8988T (cell line): ENCODE measurements around the gene IP6K3.

Source experiments
- DNase-seq: peaks from one replicate; pipeline ENCODE4 v3.0.0; 2011

The IP6K3 gene

DNA sequence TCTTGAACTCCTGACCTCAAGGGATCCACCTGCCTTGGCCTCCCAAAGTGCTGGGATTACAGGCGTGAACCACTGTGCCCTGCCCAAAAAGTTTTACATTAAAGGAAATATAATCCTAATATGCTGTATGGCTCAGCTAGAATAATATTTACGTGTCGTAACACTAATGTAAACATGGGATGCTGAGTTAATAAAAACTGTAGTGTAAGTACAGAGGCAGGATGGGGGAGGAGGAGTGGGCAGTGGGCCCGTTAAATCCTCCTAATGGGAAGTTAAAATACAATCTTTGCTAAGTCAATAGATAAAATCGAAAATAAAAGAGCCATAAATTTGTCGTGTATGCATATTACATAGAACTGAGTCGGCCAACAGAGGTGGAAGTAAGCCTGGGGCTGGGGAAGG is 12.1 kb upstream of the IP6K3 start:
- no peak for DNase-seq

DNA sequence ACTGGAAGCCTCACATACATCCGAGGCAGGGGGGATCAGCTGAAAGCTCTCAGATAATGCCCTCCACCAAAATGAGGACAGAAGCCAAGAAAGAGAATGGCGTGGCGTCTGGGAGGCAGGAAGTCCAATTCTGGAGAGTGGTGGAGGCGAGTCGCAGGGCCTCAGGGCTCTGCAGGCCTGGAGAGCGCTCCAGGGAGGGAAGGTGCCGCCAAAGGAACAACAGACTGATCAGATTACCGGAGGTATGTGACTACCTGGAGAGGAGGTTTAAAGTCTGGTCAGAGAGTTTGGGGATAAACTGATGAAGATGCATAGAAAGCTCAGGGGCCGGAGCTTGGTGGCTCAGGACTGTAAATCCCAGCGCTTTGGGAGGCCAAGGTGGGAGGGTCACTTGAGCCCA is 11.2 kb upstream of the IP6K3 start:
- DNase-seq: no peak

DNA sequence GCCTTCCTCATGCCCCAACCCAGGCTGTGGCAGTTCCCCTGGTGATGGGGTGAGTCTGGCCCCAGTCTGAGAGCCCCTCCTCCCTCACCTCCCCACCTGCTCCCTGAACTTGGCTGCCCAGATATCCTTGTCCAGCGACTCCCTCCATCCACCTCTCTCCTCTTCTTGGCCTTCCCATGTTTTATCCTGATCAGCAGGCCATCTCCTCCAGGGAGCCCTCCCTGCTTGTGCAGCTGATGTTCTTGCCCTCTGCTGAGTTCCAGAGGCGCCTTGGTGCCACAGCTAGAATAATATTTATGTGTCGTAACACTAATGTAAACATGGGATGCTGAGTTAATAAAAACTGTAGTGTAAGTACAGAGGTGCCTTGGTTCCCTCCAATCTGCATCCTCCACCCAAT is 10.4 kb upstream of the IP6K3 start:
- DNase-seq: no peak

DNA sequence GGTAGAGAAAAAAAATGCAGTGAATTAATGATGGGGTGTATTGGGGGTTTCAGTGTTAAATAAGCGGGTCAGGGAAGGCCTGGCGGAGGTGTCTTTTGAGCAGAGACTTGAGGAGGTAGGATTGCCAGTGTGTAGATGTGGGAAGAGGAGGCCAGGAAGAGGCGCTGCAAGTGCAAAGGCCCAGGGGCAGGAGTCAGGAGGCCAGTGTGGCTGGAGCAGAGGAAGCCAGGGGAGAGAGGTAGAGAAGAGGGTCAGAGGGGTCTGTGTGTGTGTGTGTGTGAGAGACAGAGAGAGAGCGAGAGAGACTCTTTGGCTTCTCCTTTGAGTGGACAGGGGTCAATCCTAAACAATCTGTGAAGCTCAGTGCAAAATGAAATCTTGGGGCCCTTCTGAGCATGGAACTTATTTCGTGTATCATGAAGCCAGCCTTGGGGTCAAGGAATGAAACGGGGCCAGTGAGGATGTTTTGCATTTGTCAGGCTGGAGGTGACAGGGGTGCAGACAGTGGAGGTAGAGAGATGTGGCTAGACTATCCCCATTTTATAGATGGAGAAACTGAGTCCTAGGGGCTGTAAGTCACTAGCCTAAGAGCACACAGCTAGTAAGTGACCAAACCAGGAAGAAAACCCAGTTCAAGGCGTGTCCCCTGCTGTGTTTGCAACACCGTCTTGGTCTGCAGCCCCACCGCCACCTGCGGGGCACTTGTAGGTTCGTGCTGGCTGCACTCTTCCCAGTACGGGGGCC is 9.7 kb upstream of the IP6K3 start:
- no peak for DNase-seq

DNA sequence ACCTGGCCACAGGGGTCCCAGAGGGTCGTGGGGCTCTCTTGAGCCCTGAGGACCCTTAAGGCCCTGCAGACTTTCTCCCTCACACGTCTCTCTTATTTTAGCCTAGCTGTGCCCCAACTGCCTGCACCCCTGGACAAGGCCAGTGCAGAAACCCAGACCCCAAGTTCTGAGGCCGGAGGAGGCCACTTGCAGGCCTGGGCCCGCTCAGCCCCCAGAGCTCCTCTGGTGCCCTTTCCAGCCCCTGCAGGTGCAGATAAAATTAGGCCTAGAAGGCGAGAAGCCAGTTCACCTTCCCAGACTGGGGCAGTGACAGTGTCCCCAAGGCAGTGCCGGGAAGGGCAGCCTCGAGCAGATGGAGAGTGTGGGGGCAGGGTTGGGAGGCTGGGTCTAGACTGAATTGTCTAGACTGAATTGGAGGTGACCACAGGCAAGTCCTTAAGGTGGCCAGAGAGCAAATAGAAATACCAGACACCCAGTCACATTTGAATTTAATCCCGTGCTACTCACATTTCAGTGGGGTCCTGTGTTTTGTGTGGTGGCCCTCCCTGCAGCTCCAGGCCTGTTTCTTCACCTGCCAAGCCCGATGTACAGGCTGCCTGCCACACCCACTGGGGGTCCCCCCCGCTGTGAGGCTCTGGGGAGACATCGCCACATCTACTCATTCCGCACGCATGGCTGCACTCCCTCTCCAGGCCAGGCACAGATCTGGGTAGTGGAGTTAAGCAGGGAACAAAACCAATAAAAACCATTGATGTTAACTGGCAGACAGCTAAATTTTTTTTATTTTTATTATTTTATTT is 8.6 kb upstream of the IP6K3 start:
- no peak for DNase-seq

DNA sequence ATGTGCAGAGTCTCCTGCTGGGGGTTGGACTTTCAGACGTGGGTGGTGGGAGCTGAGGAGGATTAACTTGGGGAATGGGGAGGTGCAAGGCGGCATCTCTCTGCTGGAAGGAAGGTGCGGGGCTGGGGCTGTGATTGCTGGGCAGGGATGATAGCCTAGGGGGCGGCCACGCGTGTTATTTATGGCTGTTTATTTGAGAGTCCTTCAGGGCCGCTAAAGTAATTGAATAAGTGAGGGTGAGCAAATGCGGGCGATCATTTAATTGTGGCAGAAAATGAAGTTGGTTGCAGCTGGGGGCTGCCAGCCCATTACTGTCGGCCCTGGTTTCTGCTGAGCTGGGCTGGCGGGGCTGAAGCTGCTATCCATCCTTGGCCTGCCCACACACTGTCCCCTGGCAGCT is 7.5 kb upstream of the IP6K3 start:
- no peak for DNase-seq

DNA sequence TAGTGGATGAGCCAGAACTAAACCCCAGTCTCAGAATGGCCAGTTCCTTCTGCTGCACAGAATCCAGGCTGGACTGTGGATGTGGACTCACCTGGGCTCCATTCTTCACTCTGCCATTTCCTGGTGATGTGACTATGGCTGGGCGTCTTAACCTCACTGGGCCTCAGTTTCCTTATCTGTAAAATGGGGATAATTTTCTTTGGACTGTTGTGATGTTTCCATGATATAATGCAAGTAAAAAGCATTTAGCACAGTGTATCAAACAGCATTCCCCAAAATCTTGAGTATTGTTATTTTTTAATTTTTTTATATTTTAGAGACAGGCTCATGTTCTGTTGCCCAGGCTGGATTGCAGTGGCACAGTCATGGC is 5.9 kb upstream of the IP6K3 start:
- no peak for DNase-seq

DNA sequence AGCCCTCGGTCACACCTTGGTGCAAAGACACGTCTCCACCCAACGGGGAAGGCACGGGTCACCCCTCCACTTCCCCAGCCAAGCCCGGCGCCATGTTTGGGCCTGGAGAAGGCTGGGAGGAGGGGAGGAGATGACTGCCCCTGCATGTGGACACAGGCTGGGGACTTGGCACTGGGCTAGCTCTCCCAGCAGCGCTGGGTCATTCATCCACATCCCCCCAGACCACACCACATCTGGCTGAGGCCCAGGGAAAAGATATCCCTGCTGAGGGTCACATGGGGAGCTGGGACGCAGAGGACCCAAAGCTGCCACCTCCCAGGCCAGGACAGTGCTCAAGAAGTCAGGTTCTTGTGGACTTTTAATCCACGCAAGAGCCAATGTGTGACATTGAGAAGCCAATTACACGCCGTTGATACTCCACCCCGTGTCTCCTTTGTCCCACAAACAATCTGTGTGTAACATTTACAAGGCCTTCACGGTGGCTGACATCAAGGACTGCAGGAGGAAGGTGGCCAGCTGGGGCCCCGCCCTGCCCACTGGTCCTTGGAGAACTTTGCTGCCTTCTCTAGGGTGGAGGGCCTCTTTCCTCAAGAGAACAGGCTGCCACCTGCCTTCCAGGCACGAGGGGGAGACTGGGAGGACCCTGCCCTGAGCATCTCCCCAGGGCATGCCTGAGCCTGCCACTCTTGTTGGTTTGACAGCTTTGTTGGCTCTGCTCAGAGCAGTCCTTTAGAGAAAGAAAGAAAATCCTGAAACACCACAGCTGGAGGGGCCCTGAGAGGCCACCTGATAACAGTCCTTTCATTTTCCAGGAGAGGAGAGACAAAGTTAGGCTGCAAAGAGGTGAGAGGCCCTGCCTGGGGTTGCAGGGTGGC is 5.3 kb upstream of the IP6K3 start:
- DNase-seq: no peak

DNA sequence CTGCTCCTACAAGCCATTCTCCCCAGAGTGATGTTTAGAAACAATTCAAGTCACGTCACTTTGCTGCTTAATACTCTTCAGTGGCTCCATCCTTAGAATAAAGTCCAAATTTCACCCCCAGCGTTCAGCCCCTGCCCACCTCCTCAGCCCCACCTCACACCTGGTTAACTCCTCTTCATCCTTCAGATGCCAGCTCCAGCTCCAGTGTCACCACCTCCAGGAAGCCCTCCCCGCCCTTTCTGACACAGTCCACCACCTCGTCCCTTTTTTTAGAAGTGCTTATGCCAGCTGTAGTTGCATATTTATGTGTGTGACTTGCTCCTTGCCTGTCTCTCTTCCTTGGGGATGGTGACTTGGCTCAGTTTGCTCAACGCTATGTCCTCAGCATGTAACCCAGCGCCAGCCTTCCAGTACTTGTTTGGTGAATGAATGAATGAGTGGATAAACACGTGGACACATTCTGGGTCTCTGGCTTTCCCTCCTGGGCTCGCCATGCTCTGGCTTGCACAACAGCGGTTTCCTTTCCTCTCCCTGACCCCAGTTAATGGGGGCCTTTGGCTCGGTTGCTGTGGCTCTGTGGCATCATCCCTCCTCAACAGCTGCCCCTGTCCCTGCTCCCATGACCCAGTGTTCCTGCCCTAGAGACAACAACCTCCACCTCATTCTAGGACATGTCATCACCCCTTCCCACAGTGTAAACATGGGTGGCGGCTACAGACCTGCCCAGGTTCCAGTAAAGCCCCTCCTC is 3.7 kb upstream of the IP6K3 start:
- DNase-seq: no peak

DNA sequence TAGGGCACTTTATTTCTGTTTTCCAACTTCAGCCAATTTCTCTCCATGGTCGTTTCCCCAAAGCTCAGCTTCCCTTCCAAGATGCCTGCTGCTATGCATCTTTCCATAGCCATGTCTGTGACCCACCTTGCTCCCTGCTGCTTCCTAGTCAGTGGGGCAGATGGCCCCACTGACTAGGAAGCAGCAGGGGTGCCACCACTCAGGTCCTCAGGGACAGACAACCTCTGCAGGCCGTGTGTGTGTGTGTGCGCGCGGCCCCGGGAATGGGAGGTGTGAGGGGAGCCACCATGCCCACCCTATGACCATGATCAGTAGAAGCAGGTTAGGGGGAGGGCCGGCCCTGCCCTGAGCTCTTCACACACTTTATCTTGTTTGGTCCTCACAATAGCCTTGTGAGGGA is 2.7 kb upstream of the IP6K3 start:
- no peak for DNase-seq

DNA sequence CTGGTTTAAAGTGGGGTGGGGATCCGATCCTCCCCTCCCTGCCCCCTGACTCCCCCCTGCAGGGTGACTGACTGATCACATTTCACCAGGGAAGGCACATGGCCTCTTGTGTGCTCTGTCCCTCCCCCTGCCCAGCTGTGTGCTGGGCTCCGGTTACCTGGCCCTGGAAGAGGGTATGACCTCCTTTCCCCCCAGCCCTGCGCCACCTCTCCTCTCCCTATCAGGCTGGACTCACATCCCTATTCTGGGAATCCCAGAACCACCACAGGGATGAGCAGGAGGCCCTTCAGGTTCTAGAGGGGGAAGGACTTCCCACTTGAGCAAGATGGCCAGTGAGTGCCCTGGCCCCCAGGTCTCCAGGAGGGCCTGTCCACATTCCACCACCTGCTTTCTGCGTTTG is 2.1 kb upstream of the IP6K3 start:
- no peak for DNase-seq

DNA sequence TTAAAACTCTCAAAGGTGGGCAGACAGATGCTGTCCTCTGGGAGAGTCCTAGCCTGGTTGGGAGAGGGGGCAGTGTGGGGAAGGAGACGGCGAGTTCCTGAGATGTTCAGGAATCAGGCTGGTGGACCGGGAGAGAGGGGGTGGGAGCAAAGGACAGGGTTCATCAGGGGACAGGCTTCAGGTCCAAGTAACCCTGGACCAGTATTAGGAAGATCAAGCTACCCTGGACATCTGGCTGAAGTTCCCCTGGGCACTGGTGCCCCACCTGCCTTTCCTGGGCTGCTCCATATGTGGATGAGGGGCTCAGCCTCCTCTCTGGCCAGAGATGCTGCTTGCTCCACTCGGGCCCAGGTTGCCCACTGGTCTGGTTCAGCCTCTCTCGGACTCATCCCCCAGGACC is 1.1 kb upstream of the IP6K3 start:
- no peak for DNase-seq

DNA sequence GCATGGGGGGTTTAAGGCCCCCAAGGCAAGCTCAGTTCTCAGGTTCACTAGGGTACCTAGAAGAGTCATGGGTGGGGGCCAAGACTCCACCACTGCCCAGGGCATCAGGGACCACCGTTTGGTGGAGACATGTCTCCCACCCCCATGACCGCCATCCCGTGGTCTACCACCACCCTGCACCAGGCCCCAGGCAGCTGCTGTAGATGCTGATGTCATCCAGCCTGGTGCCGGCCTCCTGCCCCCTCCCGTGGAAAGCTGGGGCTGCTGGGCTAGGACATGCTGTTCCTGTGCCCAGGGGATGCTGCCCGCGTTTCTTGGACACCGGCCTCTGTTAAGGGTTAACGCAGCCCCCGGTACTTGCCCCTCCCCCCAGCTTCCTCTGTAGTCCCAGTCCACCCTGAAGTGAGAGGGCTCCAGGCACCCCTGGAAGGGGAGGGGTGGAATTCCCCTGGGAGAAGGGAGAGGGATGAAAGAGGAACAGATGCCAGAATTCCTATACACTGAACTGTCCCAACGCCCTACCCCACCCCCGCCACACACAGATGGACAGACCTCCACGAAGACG is 587 bp downstream of the IP6K3 start:
- DNase-seq: no peak

DNA sequence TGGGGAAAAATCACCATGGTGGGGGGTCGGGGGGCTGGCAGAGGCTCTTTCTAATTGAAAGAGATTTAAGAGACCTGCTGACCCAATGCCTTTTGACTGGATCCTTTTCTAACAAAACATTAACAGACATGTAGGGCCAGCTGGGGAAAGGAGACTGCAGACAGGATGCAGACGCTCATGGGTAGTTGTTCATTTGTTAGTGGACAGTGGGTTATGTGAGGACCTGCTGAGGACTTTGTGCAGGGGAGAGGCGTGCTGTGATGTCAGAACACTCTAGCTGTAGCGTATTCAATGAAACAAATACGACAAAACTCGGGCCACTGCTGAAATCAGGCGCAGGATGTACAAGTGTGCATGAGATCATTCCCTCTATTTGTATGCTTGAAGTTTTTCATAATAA is 1.2 kb downstream of the IP6K3 start:
- DNase-seq: no peak

DNA sequence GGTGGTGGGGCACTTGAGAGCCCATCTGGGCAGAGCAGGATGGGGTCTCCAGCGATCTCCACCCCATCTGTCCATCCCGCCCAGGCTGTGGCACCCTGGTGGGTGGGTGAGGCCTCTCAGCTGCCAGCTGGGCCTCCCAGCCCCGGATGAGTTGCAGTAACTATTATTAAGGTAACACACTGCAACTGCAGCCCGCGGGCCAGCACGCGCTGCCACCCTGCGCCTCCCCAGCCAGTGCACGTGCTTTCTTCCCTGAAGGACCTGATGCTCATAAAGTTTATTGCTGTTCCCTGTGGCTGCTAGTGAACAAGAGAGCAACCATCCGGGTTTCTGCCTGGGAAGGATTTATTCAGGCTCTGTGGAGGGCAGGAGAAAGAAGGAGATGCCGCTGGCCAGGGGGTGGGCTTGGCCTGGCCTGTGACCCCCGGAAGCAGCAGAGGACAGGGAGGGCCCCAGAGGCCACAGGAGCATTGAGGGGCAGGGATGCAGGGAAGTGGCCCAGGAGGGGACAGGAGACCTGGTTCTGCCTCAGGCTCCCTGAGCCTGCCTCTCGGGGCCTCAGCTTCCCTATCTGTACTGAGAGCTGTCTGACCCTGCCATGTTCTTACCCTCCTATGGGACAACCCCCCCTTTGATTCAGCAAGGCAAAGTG is 1.7 kb downstream of the IP6K3 start:
- DNase-seq: no peak

DNA sequence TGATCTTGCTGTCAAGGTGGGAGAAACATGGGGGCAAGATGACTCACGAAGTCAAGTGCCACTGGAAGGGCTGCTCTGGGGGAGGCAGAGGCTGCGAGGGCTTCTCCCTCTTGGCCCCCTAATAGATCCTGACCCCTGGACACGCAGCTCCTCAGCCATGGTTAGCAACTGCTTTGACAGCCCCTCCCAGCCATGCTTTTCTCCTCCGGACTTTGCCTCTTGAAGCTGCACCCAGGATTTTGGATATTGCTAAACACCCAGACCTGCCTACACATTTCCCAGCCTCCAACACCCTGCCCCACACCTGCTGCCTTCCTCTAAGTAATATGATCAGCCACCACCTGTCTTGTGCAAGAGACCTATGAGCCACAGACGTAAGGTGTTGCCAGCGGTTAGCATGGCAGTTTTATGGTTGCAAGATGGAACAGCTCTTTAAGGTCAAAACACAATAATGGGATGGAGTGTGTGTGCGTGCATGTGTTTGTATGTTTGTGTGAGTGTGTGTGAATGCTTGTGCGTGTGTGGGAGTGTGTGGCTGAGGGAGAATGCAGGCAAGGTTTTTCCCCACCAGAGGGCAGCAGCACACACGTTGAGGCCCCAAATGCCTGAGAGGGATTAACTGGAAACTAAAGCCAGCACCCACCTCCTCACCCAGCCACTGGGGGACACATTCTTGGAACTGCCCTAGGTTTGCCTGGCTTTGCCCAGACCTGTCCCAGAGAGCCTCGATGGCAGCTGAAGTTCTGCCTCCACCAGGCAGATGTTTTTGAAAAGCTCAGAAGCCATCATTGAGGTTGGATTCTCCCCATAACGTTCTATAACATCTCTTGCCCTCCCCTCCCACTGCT is 2.5 kb downstream of the IP6K3 start:
- DNase-seq: peak; percentile 87

DNA sequence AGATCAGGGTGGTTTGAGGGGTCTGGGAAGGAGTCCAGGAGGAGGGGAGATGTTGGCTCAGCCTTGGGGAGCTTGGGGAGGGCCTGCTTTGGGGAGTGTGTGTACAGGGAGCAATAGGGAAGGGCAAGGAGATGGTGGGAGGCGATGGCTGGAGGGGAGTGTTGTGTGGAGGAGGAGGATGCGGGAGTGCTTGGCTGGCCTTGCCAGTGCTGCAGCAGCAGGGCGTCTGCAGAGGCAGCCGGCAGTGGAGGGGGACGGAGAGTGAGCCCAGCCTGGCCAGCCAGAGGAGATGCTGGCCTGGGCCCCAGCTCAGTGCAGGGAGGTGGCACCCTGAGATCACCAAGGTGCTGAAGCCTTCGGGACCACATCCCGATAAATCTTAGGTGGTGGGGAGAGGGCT is 3.9 kb downstream of the IP6K3 start:
- no peak for DNase-seq

DNA sequence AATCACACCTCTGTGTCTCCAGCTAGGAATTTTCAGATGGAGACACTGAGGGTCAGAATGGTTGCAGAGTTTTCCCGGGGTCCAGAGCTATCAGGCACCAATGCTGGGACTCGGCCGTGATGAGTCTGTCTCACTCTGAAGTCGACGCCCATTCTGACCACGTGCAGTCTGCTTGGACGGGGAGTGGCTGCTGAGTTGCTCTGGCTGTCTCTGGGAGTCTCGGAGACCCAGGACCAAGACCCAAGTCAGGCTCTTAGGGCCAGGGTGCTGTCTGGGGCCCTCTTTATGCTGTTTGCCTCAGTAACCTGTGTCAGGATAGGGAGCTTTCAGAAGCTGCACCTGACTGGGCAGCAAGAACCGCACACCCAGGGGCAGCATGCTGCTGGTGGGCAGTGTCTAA is 4.6 kb downstream of the IP6K3 start:
- no peak for DNase-seq

DNA sequence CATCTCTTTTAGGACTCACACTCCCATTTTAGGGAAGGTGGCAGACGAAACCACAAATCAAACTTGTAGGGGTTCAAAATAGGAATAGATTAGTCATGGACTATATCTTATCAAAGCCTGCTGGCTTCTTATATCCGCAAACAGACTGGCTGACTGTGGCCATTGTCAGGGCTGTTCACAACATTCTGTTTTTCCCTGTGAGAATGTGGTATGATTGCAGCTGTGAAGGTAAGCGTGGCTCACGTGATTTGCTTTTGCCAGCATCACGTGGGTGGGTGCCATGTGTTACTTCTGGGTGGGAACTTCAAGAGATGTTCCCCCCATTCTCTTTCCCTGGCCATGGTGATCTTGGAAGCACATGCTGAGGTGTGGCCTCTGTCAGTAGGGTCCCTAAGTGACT is 5.9 kb downstream of the IP6K3 start:
- DNase-seq: no peak

DNA sequence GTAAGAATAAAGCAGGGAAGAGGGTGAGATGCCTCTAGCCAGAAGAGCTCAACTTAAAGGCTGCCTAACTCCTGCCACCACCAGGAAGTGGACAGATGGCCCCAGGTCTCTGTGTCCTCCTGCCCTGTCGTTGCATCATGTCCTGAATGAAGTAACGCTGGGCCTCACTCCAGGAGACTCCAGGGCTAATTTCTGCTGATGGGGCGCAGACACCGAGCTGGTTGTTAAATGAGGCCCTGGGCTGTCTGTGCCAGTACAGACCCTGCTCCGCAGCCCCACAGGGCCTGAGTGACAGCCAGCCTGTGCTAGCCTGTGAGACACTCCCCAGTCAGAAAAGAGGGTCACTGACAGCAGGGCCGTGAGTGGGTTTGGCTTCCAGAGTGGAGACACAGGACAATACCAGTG is 6.5 kb downstream of the IP6K3 start:
- no peak for DNase-seq

DNA sequence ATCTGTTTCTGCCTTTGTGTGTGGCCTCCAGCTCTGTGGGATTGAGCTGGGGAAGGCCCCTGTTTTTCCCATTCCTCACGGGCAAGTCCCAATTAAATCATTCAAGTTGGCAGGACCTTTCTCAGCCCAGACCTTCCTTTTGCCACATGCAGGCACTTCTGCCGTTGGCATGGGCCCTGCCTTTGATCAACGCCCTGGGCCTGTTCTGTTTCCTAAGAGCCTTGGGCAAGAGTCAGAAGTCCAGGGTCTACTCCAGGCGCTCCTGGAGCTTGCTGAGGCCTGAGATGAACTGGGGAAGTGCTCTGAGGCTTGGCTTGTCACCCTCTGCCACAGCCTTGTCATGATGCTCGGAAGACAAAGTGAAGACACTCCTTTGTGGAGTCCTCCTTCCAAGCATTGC is 7.1 kb downstream of the IP6K3 start:
- DNase-seq: no peak
